ENCODE results near the gene OR2D2.

DNA sequence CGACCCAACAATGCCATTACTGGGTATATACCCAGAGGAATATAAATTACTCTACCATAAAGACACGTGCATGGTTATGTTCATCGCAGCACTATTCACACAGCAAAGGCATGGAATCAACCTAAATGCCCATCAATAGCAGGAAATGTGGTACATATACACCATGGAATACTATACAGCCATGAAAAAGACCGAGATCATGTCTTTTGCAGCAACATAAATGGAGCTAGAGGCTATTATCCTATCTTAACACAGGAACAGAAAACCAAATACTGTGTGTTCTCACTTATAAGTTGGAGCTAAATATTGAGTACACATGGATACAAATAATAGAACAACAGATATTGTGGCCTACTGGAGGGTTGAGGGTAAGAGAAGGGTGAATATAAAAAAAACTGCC, 3.5 kb downstream of the OR2D2 start:
- TF ChIP-seq POLR2A (IDR thresholded peaks at IDR 0.05; ENCODE audit: low read depth, low read length) (no peak), POLR2AphosphoS5 (IDR thresholded peaks at IDR 0.05; ENCODE audit: low read depth, low read length) (no peak)
